SK-N-MC (cell line): ENCODE measurements around the gene HSD17B13.

ENCODE experiments used
- EZH2 ChIP-seq: fragments of 200-600 bp; sonication (generic); IDR thresholded peaks from one replicate; pipeline ENCODE4 v1.6.1; 2017; ENCODE audit warnings: antibody characterized with exemption
- POLR2AphosphoS5 ChIP-seq: IDR thresholded peaks from 2 replicates; pipeline ENCODE4 v1.6.1; 2012; ENCODE audit warnings: mild to moderate bottlenecking, low read depth, low read length, borderline replicate concordance

- TF ChIP-seq EZH2 (no peak), POLR2AphosphoS5 (no peak)
These were observed 35.7 kb downstream of the HSD17B13 start for GRCh38 chr4:87286970-87287369.
